Effector memory CD4-positive, alpha-beta T cell (primary cell): ENCODE data around the gene UBE4B.

Experiments used
- DNase-seq, 3 donors: peaks; one replicate each; pipeline ENCODE4 v3.0.0-alpha.2; 2020
- H3K27ac ChIP-seq: 2 replicates; pipeline ENCODE4 v1.7.0; 2013; ENCODE audit warnings: mild to moderate bottlenecking, low read length, moderate library complexity; ENCODE audit not compliant: insufficient read depth, poor library complexity, severe bottlenecking
- H3K27me3 ChIP-seq: replicated peaks from 2 replicates; pipeline ENCODE4 v1.7.0; 2013; ENCODE audit warnings: mild to moderate bottlenecking, low read length; ENCODE audit not compliant: insufficient read depth, control insufficient read depth, poor library complexity, severe bottlenecking
- H3K36me3 ChIP-seq: 2 replicates; pipeline ENCODE4 v1.7.0; 2013; ENCODE audit warnings: mild to moderate bottlenecking, low read length, moderate library complexity; ENCODE audit not compliant: control insufficient read depth, insufficient read depth
- H3K4me1 ChIP-seq: 2 replicates; pipeline ENCODE4 v1.7.0; 2013; ENCODE audit warnings: low read length, mild to moderate bottlenecking; ENCODE audit not compliant: control insufficient read depth, insufficient read depth, poor library complexity, severe bottlenecking
- H3K4me3 ChIP-seq: 2 replicates; pipeline ENCODE4 v1.7.0; 2013; ENCODE audit warnings: low read length, low read depth, mild to moderate bottlenecking; ENCODE audit not compliant: insufficient read depth, poor library complexity, severe bottlenecking
- H3K9me3 ChIP-seq: 2 replicates; pipeline ENCODE4 v1.7.0; 2013; ENCODE audit warnings: mild to moderate bottlenecking, low read length, moderate library complexity; ENCODE audit not compliant: control insufficient read depth
- total RNA-seq, 3 donors: gene quantifications; one replicate each; lab custom pipeline; 2026; lab: John Stamatoyannopoulos, UW

The UBE4B gene
- 42.5 to 62.5 (median 47.9) reads per million in 3 donors for total RNA-seq

GRCh38 chr1:10032590-10033358 lies at the start of gene UBE4B:
UBE4B (plus strand) TSS chr1:10032958; CDS start chr1:10033671, 713 bp downstream.
- Histone ChIP-seq H3K9me3 (no peaks in the 10 kb centered on the region), H3K36me3 (peaks cover 6% of the 10 kb centered on the region), H3K27ac (peak within 1 kb of the TSS; percentile 95), H3K4me1 (peaks cover 5% of the 10 kb centered on the region), H3K4me3 (peak within 1 kb of the TSS; percentile 99), H3K27me3 (no peaks in the 10 kb centered on the region)
- peak; percentile 97 to 99 (median 98) for DNase-seq

- H3K4me1 ChIP-seq: no peaks in the 10 kb centered on the region
These were observed 48.5 kb upstream of the UBE4B start for GRCh38 chr1:9984253-9984652.

GRCh38 chr1:9985001-9985400 lies 47.8 kb upstream of the UBE4B start:
- H3K4me3 ChIP-seq: no peak overlapping the region
- no peaks in the 10 kb centered on the region for H3K27me3 ChIP-seq
- H3K9me3 ChIP-seq: no peaks in the 10 kb centered on the region
- no peaks in the 10 kb centered on the region for H3K4me1 ChIP-seq
- no peak overlapping the region for H3K27ac ChIP-seq
- no peak for DNase-seq
- peaks cover 8% of the 10 kb centered on the region for H3K36me3 ChIP-seq

More at GRCh38 chr1:9984253-9984652, 48.5 kb upstream of the UBE4B start:
- no peaks in the 10 kb centered on the region for H3K27me3 ChIP-seq
- no peak for DNase-seq
- no peaks in the 10 kb centered on the region for H3K9me3 ChIP-seq
- H3K4me3 ChIP-seq: no peak overlapping the region
- H3K27ac ChIP-seq: no peak overlapping the region
- H3K36me3 ChIP-seq: peaks cover 8% of the 10 kb centered on the region

GRCh38 chr1:9989773-9990172 lies 43.0 kb upstream of the UBE4B start:
- Histone ChIP-seq H3K4me1 (no peaks in the 10 kb centered on the region), H3K4me3 (no peak overlapping the region), H3K9me3 (no peaks in the 10 kb centered on the region), H3K27ac (no peak overlapping the region), H3K27me3 (no peaks in the 10 kb centered on the region), H3K36me3 (no peaks in the 10 kb centered on the region)
- DNase-seq: no peak

- no peak overlapping the region for H3K27ac ChIP-seq
- no peaks in the 10 kb centered on the region for H3K27me3 ChIP-seq
- H3K9me3 ChIP-seq: no peaks in the 10 kb centered on the region
- no peaks in the 10 kb centered on the region for H3K36me3 ChIP-seq
- no peak for DNase-seq
- no peak overlapping the region for H3K4me3 ChIP-seq
- H3K4me1 ChIP-seq: no peaks in the 10 kb centered on the region
These were observed 41.8 kb upstream of the UBE4B start for GRCh38 chr1:9990944-9991343.

GRCh38 chr1:9992910-9993309 lies 39.8 kb upstream of the UBE4B start:
- Histone ChIP-seq H3K9me3 (no peaks in the 10 kb centered on the region), H3K27me3 (peaks cover 16% of the 10 kb centered on the region)
- DNase-seq: no peak

GRCh38 chr1:9993561-9994075 lies 39.1 kb upstream of the UBE4B start:
- DNase-seq: no peak
- Histone ChIP-seq H3K9me3 (no peaks in the 10 kb centered on the region), H3K4me3 (no peak overlapping the region), H3K27ac (no peak overlapping the region), H3K36me3 (no peaks in the 10 kb centered on the region), H3K4me1 (peaks cover 15% of the 10 kb centered on the region), H3K27me3 (peaks cover 18% of the 10 kb centered on the region)

More at GRCh38 chr1:9992910-9993309, 39.8 kb upstream of the UBE4B start:
- no peaks in the 10 kb centered on the region for H3K36me3 ChIP-seq
- H3K4me3 ChIP-seq: no peak overlapping the region
- peaks cover 12% of the 10 kb centered on the region for H3K4me1 ChIP-seq
- H3K27ac ChIP-seq: no peak overlapping the region

GRCh38 chr1:9996624-9997582 lies 35.9 kb upstream of the UBE4B start, which contains the start of gene RBP7:
RBP7 (plus strand) TSS chr1:9997228; CDS start chr1:9997259, 31 bp downstream.
- H3K4me3 ChIP-seq: peak within 1 kb of the TSS; percentile 46
- peaks cover 15% of the 10 kb centered on the region for H3K4me1 ChIP-seq
- H3K27me3 ChIP-seq: peaks cover 18% of the 10 kb centered on the region
- H3K36me3 ChIP-seq: no peaks in the 10 kb centered on the region
- H3K27ac ChIP-seq: no peak within 1 kb of the TSS
- H3K9me3 ChIP-seq: no peaks in the 10 kb centered on the region
- DNase-seq: no peak

GRCh38 chr1:10001016-10001665 lies 31.6 kb upstream of the UBE4B start:
- peaks cover 18% of the 10 kb centered on the region for H3K27me3 ChIP-seq
- peaks cover 15% of the 10 kb centered on the region for H3K4me1 ChIP-seq
- no peaks in the 10 kb centered on the region for H3K36me3 ChIP-seq
- no peak for DNase-seq
- no peak overlapping the region for H3K4me3 ChIP-seq
- H3K27ac ChIP-seq: no peak overlapping the region
- no peaks in the 10 kb centered on the region for H3K9me3 ChIP-seq
